ENCODE measurements around the gene CHI3L2. TPM values are rescaled to one million over a fixed set of nuclear protein-coding genes. Genes with fewer than 3 reads are reported as not detected.

The CHI3L2 gene
- total and polyA plus RNA-seq, 3 donors from 2014 or later, result 0.55 to 5.0 (median 4.3) TPM

DNA sequence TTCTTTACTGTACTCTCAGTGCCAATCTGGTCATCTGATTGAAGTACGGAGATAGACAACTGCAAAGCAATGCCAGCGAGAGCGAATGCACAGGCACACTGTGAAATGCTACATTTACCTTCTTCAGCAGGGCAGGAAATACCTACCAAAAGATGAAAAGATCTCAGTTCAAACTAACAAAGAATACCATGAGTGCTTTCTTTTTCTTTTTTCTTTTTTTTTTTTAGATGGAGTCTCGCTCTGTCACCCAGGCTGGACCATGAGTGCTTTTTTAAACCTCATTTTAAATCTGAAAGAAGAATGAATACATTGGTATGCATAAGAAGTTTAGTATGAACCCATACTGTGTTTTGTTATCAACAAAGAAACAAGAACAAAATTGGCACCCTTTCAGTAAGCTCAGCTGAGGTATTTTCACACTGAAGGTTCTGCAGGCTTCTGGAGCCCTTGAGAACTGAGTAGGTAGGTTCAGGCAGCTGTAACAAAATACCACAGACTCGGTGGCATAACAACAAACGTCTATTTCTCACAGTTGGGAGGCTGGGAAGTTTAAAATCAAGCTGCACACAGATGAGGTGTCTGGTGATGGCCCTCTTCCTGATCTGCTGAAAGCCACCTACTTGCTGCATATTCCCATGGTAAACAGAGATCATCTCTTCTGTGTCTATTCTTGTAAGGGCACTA is 1.7 kb upstream of the CHI3L2 start:
- intact Hi-C loops (cut with DNase I; ENCODE audit: low total_unique reads), result no loop called here
- Histone ChIP-seq H3K27ac (no peak overlapping the region), H3K27me3 (no peaks in the 10 kb centered on the region), H3K4me1 (peaks cover 28% of the 10 kb centered on the region), H3K9me3 (no peaks in the 10 kb centered on the region), H3K4me3 (no peak overlapping the region), H3K36me3 (ENCODE audit: low read depth, missing control alignments) (no peaks in the 10 kb centered on the region)
- TF ChIP-seq POLR2A (IDR thresholded peaks at IDR 0.05), result no peak
- TF ChIP-seq, protein P1, sequence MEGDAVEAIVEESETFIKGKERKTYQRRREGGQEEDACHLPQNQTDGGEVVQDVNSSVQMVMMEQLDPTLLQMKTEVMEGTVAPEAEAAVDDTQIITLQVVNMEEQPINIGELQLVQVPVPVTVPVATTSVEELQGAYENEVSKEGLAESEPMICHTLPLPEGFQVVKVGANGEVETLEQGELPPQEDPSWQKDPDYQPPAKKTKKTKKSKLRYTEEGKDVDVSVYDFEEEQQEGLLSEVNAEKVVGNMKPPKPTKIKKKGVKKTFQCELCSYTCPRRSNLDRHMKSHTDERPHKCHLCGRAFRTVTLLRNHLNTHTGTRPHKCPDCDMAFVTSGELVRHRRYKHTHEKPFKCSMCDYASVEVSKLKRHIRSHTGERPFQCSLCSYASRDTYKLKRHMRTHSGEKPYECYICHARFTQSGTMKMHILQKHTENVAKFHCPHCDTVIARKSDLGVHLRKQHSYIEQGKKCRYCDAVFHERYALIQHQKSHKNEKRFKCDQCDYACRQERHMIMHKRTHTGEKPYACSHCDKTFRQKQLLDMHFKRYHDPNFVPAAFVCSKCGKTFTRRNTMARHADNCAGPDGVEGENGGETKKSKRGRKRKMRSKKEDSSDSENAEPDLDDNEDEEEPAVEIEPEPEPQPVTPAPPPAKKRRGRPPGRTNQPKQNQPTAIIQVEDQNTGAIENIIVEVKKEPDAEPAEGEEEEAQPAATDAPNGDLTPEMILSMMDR (IDR thresholded peaks at IDR 0.05), result no peak
- WGBS, 2 donors, result 55 to 68% methylated on average over 6 of the region's 6 CpGs
- DNase-seq, result no peak

DNA sequence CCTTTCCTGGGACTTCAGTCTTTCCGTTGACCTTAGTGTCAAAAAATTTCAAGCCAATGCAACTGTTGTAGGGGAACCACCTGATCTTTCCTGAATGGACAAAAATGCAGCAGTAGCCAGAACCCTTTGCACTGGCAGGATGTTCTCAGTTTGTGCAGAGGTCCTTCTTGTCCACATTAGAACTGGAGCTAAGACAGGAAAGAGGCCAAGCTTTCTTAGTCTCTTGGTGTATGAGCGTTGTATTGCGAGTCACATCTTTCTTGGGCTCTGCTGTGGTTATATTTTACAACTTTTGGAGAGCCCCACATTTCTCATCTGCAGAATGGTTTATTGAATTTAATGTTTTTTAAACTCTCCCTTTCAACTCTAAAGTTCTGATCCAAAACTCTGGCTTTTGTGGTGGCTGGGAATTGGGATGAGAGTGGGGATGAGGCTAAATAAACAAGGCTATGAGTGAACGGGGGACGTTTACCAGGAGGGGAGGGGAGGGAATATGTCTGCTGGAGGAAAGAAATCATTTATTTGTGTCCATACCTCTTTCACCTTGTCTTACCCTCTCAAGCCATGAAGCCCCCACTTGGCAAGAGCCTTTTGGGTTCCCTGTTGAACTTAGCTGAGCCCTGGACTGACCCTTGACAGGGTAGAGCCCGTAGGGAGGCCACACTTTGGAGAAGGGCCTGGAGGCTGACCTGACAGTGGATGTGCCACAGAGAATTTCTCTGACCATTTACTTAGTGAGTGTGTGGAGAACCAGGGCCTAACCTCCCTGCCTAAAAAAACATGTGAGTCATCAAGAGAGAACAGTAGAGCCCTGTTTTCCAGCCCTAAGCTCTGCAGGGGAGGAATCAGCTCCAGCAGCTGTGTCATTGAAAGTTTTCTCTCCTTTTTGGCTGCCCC is 586 bp downstream of the CHI3L2 start:
- H3K36me3 ChIP-seq (ENCODE audit: low read depth, missing control alignments), result no peaks in the 10 kb centered on the region
- WGBS, 2 donors, result 55 to 62% methylated on average over 6 of the region's 6 CpGs
- intact Hi-C loops (cut with DNase I; ENCODE audit: low total_unique reads), result no loop called here
- no peak for TF ChIP-seq POLR2A (IDR thresholded peaks at IDR 0.05)
- TF ChIP-seq, protein P1 (IDR thresholded peaks at IDR 0.05), result no peak
- no peak overlapping the region for H3K4me3 ChIP-seq
- no peaks in the 10 kb centered on the region for H3K27me3 ChIP-seq
- H3K27ac ChIP-seq, result no peak overlapping the region
- no peaks in the 10 kb centered on the region for H3K9me3 ChIP-seq
- peaks cover 14% of the 10 kb centered on the region for H3K4me1 ChIP-seq
- DNase-seq, result peak; percentile 47

DNA sequence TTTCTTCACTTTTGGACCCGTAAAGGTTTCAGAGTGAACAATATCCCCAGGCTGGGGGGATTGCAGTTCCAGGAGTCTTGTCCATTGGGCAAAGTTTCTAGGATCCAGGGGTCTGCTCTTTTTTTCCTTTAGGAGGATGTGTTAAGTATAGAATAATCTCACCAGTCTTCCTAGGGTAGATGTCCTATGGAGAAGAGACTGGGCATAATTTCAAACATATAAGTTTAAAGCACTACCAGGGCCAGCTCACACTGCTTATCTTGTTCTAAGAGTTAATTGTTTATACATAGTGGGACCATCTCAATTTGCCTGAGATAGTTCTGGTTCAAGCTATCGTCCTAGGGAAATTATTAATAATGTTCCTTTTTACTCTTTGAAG is 1.2 kb downstream of the CHI3L2 start:
- no peak for DNase-seq
- WGBS, 2 donors, result 44 to 51% methylated on average over 2 of the region's 2 CpGs
- intact Hi-C loops (cut with DNase I; ENCODE audit: low total_unique reads), result no loop called here
- Histone ChIP-seq H3K27me3 (no peaks in the 10 kb centered on the region), H3K4me3 (no peak overlapping the region), H3K4me1 (peaks cover 14% of the 10 kb centered on the region), H3K36me3 (ENCODE audit: low read depth, missing control alignments) (no peaks in the 10 kb centered on the region), H3K9me3 (no peaks in the 10 kb centered on the region), H3K27ac (no peak overlapping the region)
- TF ChIP-seq POLR2A (IDR thresholded peaks at IDR 0.05), result no peak
- TF ChIP-seq, protein P1 (IDR thresholded peaks at IDR 0.05), result no peak

DNA sequence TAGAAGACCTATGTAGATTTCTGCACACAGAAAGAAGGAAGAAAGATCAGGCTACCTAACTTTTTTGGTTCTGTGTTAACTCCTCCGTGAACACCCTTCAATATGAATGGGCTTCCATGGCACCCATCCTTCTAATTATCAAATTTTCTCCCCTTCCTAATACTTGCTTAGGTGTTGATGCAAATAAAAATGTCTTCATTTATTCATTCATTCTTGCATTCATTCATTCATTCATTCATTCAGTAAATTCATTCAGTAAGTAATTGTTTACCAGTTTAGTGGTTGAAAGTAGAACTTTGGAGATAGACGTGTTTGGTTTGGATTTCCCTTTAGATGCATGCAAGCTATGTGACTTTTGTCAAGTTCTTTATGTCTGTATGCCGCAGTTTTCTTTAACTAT is 4.6 kb downstream of the CHI3L2 start:
- WGBS, 2 donors, result 92 to 94% methylated on average over 3 of the region's 3 CpGs
- no peaks in the 10 kb centered on the region for H3K27me3 ChIP-seq
- H3K27ac ChIP-seq, result no peak overlapping the region
- H3K4me3 ChIP-seq, result no peak overlapping the region
- H3K4me1 ChIP-seq, result peaks cover 14% of the 10 kb centered on the region
- DNase-seq, result no peak
- H3K9me3 ChIP-seq, result no peaks in the 10 kb centered on the region
- no peak for TF ChIP-seq POLR2A (IDR thresholded peaks at IDR 0.05)
- TF ChIP-seq, protein P1 (IDR thresholded peaks at IDR 0.05), result no peak
- H3K36me3 ChIP-seq (ENCODE audit: low read depth, missing control alignments), result no peaks in the 10 kb centered on the region
- intact Hi-C loops (cut with DNase I; ENCODE audit: low total_unique reads), result no loop called here
